ENCODE results near the gene KCTD17.

Gene KCTD17

DNA sequence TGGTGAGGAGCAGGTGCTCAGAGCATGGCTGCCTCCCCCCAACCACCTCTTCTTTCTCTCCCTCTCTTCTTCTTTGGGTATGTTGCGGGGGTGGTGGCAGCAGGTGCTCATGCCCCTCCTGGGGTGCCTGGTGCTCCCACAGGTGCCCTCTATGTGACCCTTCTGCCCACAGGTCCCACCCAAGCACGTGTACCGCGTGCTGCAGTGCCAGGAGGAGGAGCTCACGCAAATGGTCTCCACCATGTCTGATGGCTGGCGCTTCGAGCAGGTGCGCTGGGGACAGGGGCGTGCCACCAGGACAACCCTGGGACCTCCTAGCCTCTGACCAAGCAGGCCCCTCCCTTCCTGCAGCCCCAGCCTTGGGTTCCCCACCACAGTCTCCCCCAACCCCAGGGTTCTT is 5.7 kb downstream of the KCTD17 start:
- Histone ChIP-seq H3K9me3 (no peaks in the 10 kb centered on the region), H3K27me3 (peaks cover 20% of the 10 kb centered on the region), H3K4me1 (ENCODE audit: control insufficient read depth in 1 of 2, insufficient read depth in 1 of 2, low read depth in 1 of 2, low read length in 1 of 2) (no peaks in the 10 kb centered on the region), H3K4me3 (ENCODE audit: low read depth in 1 of 2, low read length in 1 of 2) (no peak overlapping the region), H3K27ac (no peak overlapping the region), H3K36me3 (no peaks in the 10 kb centered on the region)
- no peak for TF ChIP-seq CTCF (IDR thresholded peaks at IDR 0.05)

GRCh38 chr22:37057796-37058510 is 6.4 kb downstream of the KCTD17 start:
- Histone ChIP-seq H3K27me3 (peaks cover 13% of the 10 kb centered on the region), H3K4me3 (ENCODE audit: low read depth in 1 of 2, low read length in 1 of 2) (no peak overlapping the region), H3K9me3 (no peaks in the 10 kb centered on the region), H3K36me3 (no peaks in the 10 kb centered on the region), H3K27ac (no peak overlapping the region), H3K4me1 (ENCODE audit: control insufficient read depth in 1 of 2, insufficient read depth in 1 of 2, low read depth in 1 of 2, low read length in 1 of 2) (no peaks in the 10 kb centered on the region)
- no peak for TF ChIP-seq CTCF (IDR thresholded peaks at IDR 0.05)

GRCh38 chr22:37058917-37059701 is 7.6 kb downstream of the KCTD17 start:
- TF ChIP-seq CTCF (IDR thresholded peaks at IDR 0.05) = no peak
- H3K36me3 ChIP-seq = no peaks in the 10 kb centered on the region

DNA sequence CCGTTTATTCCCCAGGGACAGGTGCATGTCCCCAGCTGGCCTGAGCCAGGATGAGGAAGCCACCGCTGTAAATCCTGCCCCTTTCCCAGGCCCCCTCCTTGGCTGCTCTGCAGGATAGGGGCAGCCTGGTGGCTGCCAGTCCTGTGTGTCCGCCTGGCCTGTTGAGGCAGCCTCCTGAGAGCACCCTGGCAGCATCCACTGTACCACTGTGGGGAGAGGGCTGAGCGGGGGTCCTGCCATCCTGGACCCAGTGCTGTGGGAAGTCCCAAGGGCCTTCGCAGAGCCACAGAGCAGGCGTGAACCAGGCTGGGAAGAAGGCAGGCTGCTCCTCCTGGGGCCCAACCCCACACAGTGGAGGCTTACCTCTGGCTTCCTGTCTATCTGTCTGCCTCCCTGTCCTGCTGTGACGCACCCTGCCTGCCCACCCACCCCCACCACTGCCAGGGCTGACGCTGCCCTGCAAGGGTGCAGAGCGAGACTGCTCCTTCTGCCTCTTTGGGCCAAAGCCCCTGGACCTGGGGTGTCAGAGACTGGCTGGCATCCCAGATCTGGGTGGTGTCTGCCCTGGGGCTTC is 8.4 kb downstream of the KCTD17 start:
- TF ChIP-seq CTCF (IDR thresholded peaks at IDR 0.05) = no peak
- no peaks in the 10 kb centered on the region for H3K36me3 ChIP-seq
- no peaks in the 10 kb centered on the region for H3K9me3 ChIP-seq
- peaks cover 5% of the 10 kb centered on the region for H3K27me3 ChIP-seq
- no peak overlapping the region for H3K4me3 ChIP-seq (ENCODE audit: low read depth in 1 of 2, low read length in 1 of 2)
- H3K4me1 ChIP-seq (ENCODE audit: control insufficient read depth in 1 of 2, insufficient read depth in 1 of 2, low read depth in 1 of 2, low read length in 1 of 2) = no peaks in the 10 kb centered on the region
- H3K27ac ChIP-seq = no peak overlapping the region

More at GRCh38 chr22:37058917-37059701, 7.6 kb downstream of the KCTD17 start:
- Histone ChIP-seq H3K9me3 (no peaks in the 10 kb centered on the region), H3K27me3 (peaks cover 5% of the 10 kb centered on the region), H3K4me3 (ENCODE audit: low read depth in 1 of 2, low read length in 1 of 2) (no peak overlapping the region), H3K4me1 (ENCODE audit: control insufficient read depth in 1 of 2, insufficient read depth in 1 of 2, low read depth in 1 of 2, low read length in 1 of 2) (no peaks in the 10 kb centered on the region), H3K27ac (no peak overlapping the region)

DNA sequence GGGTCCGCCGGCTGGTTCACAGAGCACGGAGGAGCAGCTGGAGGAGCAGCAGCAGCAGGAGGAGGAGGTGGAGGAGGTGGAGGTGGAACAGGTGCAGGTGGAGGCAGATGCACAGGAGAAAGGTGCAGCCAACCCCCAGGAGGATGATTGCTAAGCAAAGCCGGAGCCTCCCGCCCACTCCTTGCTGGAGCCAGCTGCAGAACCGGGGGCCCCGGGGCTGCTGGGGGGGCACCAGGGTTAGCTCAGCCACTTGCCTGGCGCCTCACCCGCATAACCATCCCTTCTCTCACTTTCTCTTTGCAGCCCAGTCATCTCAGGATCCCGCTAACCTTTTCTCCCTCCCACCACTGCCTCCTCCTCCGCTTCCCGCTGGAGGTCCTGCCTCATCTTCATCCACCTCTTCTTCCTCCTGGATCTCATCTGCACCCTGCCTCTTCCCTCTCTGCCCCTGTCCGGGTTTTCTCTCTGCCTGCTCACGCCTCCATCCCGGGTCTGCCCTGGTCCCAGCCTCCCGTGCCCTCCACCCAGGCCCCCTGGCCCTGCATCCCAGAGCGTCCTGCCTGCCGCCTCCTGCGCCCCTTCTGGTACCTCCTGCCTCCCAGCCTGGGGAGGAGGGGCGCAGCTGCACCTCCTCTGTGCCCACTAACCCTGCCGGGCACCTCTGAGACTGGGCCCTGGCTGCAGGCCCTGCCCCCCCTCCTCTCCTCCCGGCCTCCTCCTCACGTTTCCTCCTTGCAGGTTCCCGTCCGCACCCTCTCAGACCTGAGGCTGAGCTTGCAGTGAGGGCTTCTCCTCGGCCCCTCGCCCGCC is 9.5 kb downstream of the KCTD17 start:
- Histone ChIP-seq H3K9me3 (no peaks in the 10 kb centered on the region), H3K27me3 (peaks cover 4% of the 10 kb centered on the region), H3K27ac (no peak overlapping the region), H3K4me3 (ENCODE audit: low read depth in 1 of 2, low read length in 1 of 2) (no peak overlapping the region), H3K36me3 (no peaks in the 10 kb centered on the region), H3K4me1 (ENCODE audit: control insufficient read depth in 1 of 2, insufficient read depth in 1 of 2, low read depth in 1 of 2, low read length in 1 of 2) (no peaks in the 10 kb centered on the region)
- no peak for TF ChIP-seq CTCF (IDR thresholded peaks at IDR 0.05)
